ENCODE measurements around the gene HOXA7. TPM values are rescaled to one million over a fixed set of nuclear protein-coding genes. Genes with fewer than 3 reads are reported as not detected.

The HOXA7 gene
- polyA plus RNA-seq, 1 donor, result 2.3 TPM

GRCh38 chr7:27180431-27181420 is 24.3 kb upstream of the HOXA7 start:
- no CpG with 5 or more reads among the region's 12 CpGs for WGBS (ENCODE audit: insufficient coverage, low lambda C conversion rate)
- peaks cover 98% of the 10 kb centered on the region for H3K27me3 ChIP-seq (ENCODE audit: control insufficient read depth, insufficient read depth, low read length)
- DNase-seq, result no peak
- peaks cover 11% of the 10 kb centered on the region for H3K4me1 ChIP-seq (ENCODE audit: control insufficient read depth, insufficient read depth, low read length)
- peaks cover 20% of the 10 kb centered on the region for H3K9me3 ChIP-seq (ENCODE audit: control insufficient read depth, low read depth, low read length)
- H3K27ac ChIP-seq (ENCODE audit: low read length), result no peak overlapping the region
- no peaks in the 10 kb centered on the region for H3K36me3 ChIP-seq (ENCODE audit: control insufficient read depth, insufficient read depth, low read length)
- H3K4me3 ChIP-seq (ENCODE audit: low read length), result no peak overlapping the region

- no peak overlapping the region for H3K4me3 ChIP-seq (ENCODE audit: low read length)
- no peak overlapping the region for H3K27ac ChIP-seq (ENCODE audit: low read length)
- H3K36me3 ChIP-seq (ENCODE audit: control insufficient read depth, insufficient read depth, low read length), result no peaks in the 10 kb centered on the region
- H3K9me3 ChIP-seq (ENCODE audit: control insufficient read depth, low read depth, low read length), result peaks cover 12% of the 10 kb centered on the region
- peaks cover 98% of the 10 kb centered on the region for H3K27me3 ChIP-seq (ENCODE audit: control insufficient read depth, insufficient read depth, low read length)
- WGBS (ENCODE audit: insufficient coverage, low lambda C conversion rate), result 40% methylated on average over 1 of the region's 56 CpGs
- DNase-seq, result peak; percentile 58 to 72
- H3K4me1 ChIP-seq (ENCODE audit: control insufficient read depth, insufficient read depth, low read length), result peaks cover 10% of the 10 kb centered on the region
Observed at GRCh38 chr7:27179503-27180430, 23.3 kb upstream of the HOXA7 start.

GRCh38 chr7:27179030-27179429 is 22.6 kb upstream of the HOXA7 start:
- DNase-seq, result no peak
- H3K27ac ChIP-seq (ENCODE audit: low read length), result no peak overlapping the region
- no peaks in the 10 kb centered on the region for H3K36me3 ChIP-seq (ENCODE audit: control insufficient read depth, insufficient read depth, low read length)
- H3K27me3 ChIP-seq (ENCODE audit: control insufficient read depth, insufficient read depth, low read length), result peaks cover 99% of the 10 kb centered on the region
- WGBS (ENCODE audit: insufficient coverage, low lambda C conversion rate), result 0% methylated on average over 3 of the region's 14 CpGs
- peaks cover 16% of the 10 kb centered on the region for H3K9me3 ChIP-seq (ENCODE audit: control insufficient read depth, low read depth, low read length)
- H3K4me3 ChIP-seq (ENCODE audit: low read length), result no peak overlapping the region
- H3K4me1 ChIP-seq (ENCODE audit: control insufficient read depth, insufficient read depth, low read length), result peaks cover 7% of the 10 kb centered on the region

- peaks cover 98% of the 10 kb centered on the region for H3K27me3 ChIP-seq (ENCODE audit: control insufficient read depth, insufficient read depth, low read length)
- H3K4me1 ChIP-seq (ENCODE audit: control insufficient read depth, insufficient read depth, low read length), result peaks cover 1% of the 10 kb centered on the region
- H3K9me3 ChIP-seq (ENCODE audit: control insufficient read depth, low read depth, low read length), result peaks cover 15% of the 10 kb centered on the region
- DNase-seq, result no peak
- WGBS (ENCODE audit: insufficient coverage, low lambda C conversion rate), result no CpG with 5 or more reads among the region's 6 CpGs
- no peak overlapping the region for H3K4me3 ChIP-seq (ENCODE audit: low read length)
- H3K27ac ChIP-seq (ENCODE audit: low read length), result no peak overlapping the region
- no peaks in the 10 kb centered on the region for H3K36me3 ChIP-seq (ENCODE audit: control insufficient read depth, insufficient read depth, low read length)
Observed at GRCh38 chr7:27178366-27178765, 21.9 kb upstream of the HOXA7 start.

- no peak overlapping the region for H3K27ac ChIP-seq (ENCODE audit: low read length)
Observed at GRCh38 chr7:27177795-27178320, 21.4 kb upstream of the HOXA7 start.

GRCh38 chr7:27176962-27177794 is 20.7 kb upstream of the HOXA7 start:
- no peak for DNase-seq
- peaks cover 16% of the 10 kb centered on the region for H3K9me3 ChIP-seq (ENCODE audit: control insufficient read depth, low read depth, low read length)
- H3K4me3 ChIP-seq (ENCODE audit: low read length), result no peak overlapping the region
- peaks cover 3% of the 10 kb centered on the region for H3K4me1 ChIP-seq (ENCODE audit: control insufficient read depth, insufficient read depth, low read length)
- WGBS (ENCODE audit: insufficient coverage, low lambda C conversion rate), result 49% methylated on average over 5 of the region's 22 CpGs
- no peaks in the 10 kb centered on the region for H3K36me3 ChIP-seq (ENCODE audit: control insufficient read depth, insufficient read depth, low read length)
- H3K27me3 ChIP-seq (ENCODE audit: control insufficient read depth, insufficient read depth, low read length), result peaks cover 98% of the 10 kb centered on the region
- H3K27ac ChIP-seq (ENCODE audit: low read length), result no peak overlapping the region

More at GRCh38 chr7:27177795-27178320, 21.4 kb upstream of the HOXA7 start:
- no CpG with 5 or more reads among the region's 5 CpGs for WGBS (ENCODE audit: insufficient coverage, low lambda C conversion rate)
- peaks cover 3% of the 10 kb centered on the region for H3K4me1 ChIP-seq (ENCODE audit: control insufficient read depth, insufficient read depth, low read length)
- peaks cover 98% of the 10 kb centered on the region for H3K27me3 ChIP-seq (ENCODE audit: control insufficient read depth, insufficient read depth, low read length)
- peaks cover 14% of the 10 kb centered on the region for H3K9me3 ChIP-seq (ENCODE audit: control insufficient read depth, low read depth, low read length)
- no peak overlapping the region for H3K4me3 ChIP-seq (ENCODE audit: low read length)
- H3K36me3 ChIP-seq (ENCODE audit: control insufficient read depth, insufficient read depth, low read length), result no peaks in the 10 kb centered on the region
- no peak for DNase-seq

- Histone ChIP-seq H3K9me3 (ENCODE audit: control insufficient read depth, low read depth, low read length) (peaks cover 16% of the 10 kb centered on the region), H3K36me3 (ENCODE audit: control insufficient read depth, insufficient read depth, low read length) (no peaks in the 10 kb centered on the region), H3K27me3 (ENCODE audit: control insufficient read depth, insufficient read depth, low read length) (peaks cover 99% of the 10 kb centered on the region), H3K27ac (ENCODE audit: low read length) (no peak overlapping the region), H3K4me1 (ENCODE audit: control insufficient read depth, insufficient read depth, low read length) (peaks cover 3% of the 10 kb centered on the region), H3K4me3 (ENCODE audit: low read length) (no peak overlapping the region)
- no CpG with 5 or more reads among the region's 3 CpGs for WGBS (ENCODE audit: insufficient coverage, low lambda C conversion rate)
- no peak for DNase-seq
Observed at GRCh38 chr7:27176524-27176845, 20.0 kb upstream of the HOXA7 start.

- Histone ChIP-seq H3K27ac (ENCODE audit: low read length) (no peak overlapping the region), H3K36me3 (ENCODE audit: control insufficient read depth, insufficient read depth, low read length) (no peaks in the 10 kb centered on the region), H3K4me3 (ENCODE audit: low read length) (no peak overlapping the region), H3K27me3 (ENCODE audit: control insufficient read depth, insufficient read depth, low read length) (peaks cover 98% of the 10 kb centered on the region), H3K9me3 (ENCODE audit: control insufficient read depth, low read depth, low read length) (peaks cover 16% of the 10 kb centered on the region), H3K4me1 (ENCODE audit: control insufficient read depth, insufficient read depth, low read length) (peaks cover 3% of the 10 kb centered on the region)
- no CpG with 5 or more reads among the region's 40 CpGs for WGBS (ENCODE audit: insufficient coverage, low lambda C conversion rate)
- DNase-seq, result no peak
Observed at GRCh38 chr7:27175626-27176523, 19.4 kb upstream of the HOXA7 start.
